Nephron progenitor cell (in vitro differentiated cells): ENCODE measurements around the gene DAP.
A peak's percentile ranks its signal among the peaks of the same experiment; 100 is the strongest.

ENCODE experiments used
- DNase-seq: peaks from one replicate; pipeline ENCODE4 v3.0.0; 2021
- H3K27ac Mint-ChIP-seq: 2 replicates; pipeline ENCODE4 v1.8.0; 2021; ENCODE audit warnings: mild to moderate bottlenecking, moderate library complexity, mixed read lengths
- H3K27me3 Mint-ChIP-seq: 2 replicates; pipeline ENCODE4 v1.8.0; 2021; ENCODE audit warnings: mild to moderate bottlenecking, low read depth, mixed read lengths; ENCODE audit not compliant: poor library complexity
- H3K36me3 Mint-ChIP-seq: 2 replicates; pipeline ENCODE4 v1.8.0; 2021; ENCODE audit warnings: low read depth, mixed read lengths
- H3K4me1 Mint-ChIP-seq: 2 replicates; pipeline ENCODE4 v1.8.0; 2021; ENCODE audit warnings: mixed read lengths
- H3K4me3 Mint-ChIP-seq: 2 replicates; pipeline ENCODE4 v1.8.0; 2021; ENCODE audit warnings: mild to moderate bottlenecking, moderate library complexity, mixed read lengths
- H3K9me3 Mint-ChIP-seq: 2 replicates; pipeline ENCODE4 v1.8.0; 2021; ENCODE audit warnings: mild to moderate bottlenecking, moderate library complexity, mixed read lengths
- TF ChIP-seq, protein P1 (sequence below): fragments of 200-600 bp; sonication (generic); IDR thresholded peaks from 2 replicates; pipeline ENCODE4 v1.5.0; 2021; ENCODE audit warnings: antibody characterized with exemption

The DAP gene

DNA sequence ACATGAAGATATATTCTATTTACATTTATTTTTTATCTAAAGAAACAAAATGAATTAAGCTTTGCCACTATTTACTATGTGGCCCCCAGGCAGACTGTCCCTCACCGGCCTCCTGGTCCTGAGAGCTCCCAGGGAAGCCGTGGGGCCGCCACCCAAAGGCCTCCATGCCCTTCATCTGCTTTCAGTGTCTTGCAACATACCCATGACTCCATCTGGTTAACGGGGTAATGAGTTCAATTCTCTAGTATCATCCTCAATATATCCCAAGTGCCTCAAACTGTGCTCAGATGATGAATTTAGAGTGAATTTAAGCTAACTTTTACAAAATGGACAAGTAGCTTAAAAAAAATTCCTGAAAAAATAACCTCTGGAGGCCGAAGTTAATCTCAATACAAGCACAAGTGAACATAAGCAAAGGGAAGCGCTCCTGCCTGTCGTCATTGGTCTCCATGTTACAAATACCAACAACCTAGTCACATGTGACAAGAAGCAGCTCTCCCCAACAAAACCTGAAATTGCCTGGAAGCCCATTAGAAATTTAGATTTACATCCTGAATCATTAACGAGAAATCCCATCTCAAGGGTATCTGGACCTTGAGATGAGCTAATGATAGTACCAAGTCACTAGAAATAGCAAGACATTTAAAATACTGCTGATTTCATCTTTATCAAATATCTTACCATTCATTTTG, 26.1 kb downstream of the DAP start:
- DNase-seq: no peak
- Mint-ChIP-seq H3K9me3 (peaks cover 21% of the 10 kb centered on the region), H3K27ac (peak overlapping the region; percentile 85), H3K27me3 (no peaks in the 10 kb centered on the region), H3K4me3 (no peak overlapping the region), H3K4me1 (peaks cover 41% of the 10 kb centered on the region), H3K36me3 (peaks cover 49% of the 10 kb centered on the region)
- TF ChIP-seq, protein P1, sequence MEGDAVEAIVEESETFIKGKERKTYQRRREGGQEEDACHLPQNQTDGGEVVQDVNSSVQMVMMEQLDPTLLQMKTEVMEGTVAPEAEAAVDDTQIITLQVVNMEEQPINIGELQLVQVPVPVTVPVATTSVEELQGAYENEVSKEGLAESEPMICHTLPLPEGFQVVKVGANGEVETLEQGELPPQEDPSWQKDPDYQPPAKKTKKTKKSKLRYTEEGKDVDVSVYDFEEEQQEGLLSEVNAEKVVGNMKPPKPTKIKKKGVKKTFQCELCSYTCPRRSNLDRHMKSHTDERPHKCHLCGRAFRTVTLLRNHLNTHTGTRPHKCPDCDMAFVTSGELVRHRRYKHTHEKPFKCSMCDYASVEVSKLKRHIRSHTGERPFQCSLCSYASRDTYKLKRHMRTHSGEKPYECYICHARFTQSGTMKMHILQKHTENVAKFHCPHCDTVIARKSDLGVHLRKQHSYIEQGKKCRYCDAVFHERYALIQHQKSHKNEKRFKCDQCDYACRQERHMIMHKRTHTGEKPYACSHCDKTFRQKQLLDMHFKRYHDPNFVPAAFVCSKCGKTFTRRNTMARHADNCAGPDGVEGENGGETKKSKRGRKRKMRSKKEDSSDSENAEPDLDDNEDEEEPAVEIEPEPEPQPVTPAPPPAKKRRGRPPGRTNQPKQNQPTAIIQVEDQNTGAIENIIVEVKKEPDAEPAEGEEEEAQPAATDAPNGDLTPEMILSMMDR: no peak

DNA sequence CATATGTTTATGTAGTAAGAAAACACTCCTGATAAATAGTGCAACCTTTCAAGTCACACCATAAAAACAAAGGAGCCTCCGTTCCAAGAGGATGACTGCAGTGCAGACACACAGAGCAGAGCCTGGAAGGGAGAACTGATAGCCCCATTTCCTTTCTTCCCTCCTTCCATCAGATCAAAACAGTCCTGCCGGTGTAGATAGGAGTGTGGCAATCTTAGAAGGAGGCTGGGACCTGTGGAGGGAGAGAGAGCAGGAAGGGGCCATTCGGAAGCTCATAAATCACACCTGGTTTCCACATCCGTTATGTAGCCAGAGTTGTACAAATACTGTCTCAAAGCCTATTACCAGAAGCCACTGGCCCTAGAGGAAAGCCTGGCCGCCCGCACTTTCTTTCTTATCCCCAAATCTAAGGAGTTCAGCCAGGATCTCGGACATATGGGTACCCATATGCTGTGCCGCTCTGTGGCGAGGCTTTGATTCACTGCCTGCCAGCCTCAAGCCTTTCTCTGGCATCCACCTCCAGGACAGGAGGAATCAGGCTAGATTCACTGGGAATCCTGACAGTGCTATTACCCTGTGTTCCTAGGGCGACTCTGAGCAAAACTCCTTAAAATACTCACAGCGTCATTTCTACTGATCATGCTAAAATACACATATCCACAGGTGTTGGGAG, 26.9 kb downstream of the DAP start:
- H3K4me3 Mint-ChIP-seq: peak overlapping the region; percentile 23
- peaks cover 49% of the 10 kb centered on the region for H3K4me1 Mint-ChIP-seq
- peaks cover 13% of the 10 kb centered on the region for H3K9me3 Mint-ChIP-seq
- peaks cover 49% of the 10 kb centered on the region for H3K36me3 Mint-ChIP-seq
- TF ChIP-seq, protein P1: no peak
- DNase-seq: peak; percentile 13
- peak overlapping the region; percentile 94 for H3K27ac Mint-ChIP-seq
- no peaks in the 10 kb centered on the region for H3K27me3 Mint-ChIP-seq

DNA sequence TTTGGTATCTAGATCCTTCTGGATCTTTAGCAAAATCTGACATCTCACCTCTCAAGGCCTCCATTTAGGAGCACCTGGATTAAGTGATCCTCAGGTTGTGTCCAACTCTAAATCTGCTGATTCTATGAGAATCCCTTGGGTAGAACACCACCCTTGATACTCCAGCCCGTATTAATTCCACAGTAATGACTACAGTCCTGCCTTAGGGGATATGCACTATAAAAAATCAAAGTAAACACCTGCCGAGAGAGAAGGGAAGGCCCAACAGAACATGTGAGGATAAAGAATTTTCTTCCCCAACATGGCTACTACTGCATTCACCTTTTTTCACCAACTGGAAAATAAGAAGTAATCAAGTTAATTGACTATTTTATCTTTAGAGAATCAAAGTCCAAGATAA, 27.6 kb downstream of the DAP start:
- TF ChIP-seq, protein P1: no peak
- Mint-ChIP-seq H3K27me3 (no peaks in the 10 kb centered on the region), H3K36me3 (peaks cover 47% of the 10 kb centered on the region), H3K27ac (peak overlapping the region; percentile 94), H3K9me3 (peaks cover 5% of the 10 kb centered on the region), H3K4me3 (no peak overlapping the region), H3K4me1 (peaks cover 51% of the 10 kb centered on the region)
- DNase-seq: no peak

DNA sequence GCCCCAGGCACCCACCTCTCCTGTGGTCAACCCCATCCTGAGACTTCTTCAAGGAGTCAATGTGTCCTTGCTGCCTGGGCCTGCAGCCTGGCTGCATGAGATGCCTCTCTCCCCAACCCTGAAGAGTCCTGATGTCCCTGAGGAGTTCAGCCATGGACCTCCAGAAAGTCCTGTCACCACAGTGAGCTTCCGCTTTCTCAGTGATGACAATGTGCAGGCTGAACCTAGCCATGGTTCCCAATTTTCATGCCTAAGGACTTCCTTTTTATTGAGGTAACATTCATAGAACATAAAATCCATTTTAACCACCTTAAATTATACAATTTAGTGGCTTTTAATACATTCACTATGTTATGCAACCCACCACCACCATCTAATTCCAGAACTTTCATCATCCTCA, 29.1 kb downstream of the DAP start:
- TF ChIP-seq, protein P1: no peak
- peaks cover 37% of the 10 kb centered on the region for H3K36me3 Mint-ChIP-seq
- no peak overlapping the region for H3K27ac Mint-ChIP-seq
- no peak for DNase-seq
- H3K27me3 Mint-ChIP-seq: no peaks in the 10 kb centered on the region
- H3K9me3 Mint-ChIP-seq: no peaks in the 10 kb centered on the region
- H3K4me3 Mint-ChIP-seq: no peak overlapping the region
- peaks cover 51% of the 10 kb centered on the region for H3K4me1 Mint-ChIP-seq

DNA sequence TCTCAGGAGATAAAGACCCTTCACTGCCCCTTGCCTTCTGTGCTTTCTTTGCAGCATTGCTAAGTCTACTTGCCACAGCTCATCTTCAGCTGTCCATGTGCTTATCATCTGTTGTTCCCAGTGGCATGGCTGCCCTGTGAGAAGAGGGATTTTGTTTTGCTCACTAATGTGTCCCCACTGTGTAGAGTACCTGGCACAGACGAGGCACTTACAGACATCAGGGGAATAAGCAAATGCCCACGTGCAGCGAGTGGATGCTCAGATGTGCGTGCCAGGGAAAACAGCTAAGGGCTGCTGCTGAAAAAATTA, 31.0 kb downstream of the DAP start:
- H3K27me3 Mint-ChIP-seq: no peaks in the 10 kb centered on the region
- H3K27ac Mint-ChIP-seq: peak overlapping the region; percentile 54
- H3K4me3 Mint-ChIP-seq: no peak overlapping the region
- H3K36me3 Mint-ChIP-seq: peaks cover 46% of the 10 kb centered on the region
- peaks cover 35% of the 10 kb centered on the region for H3K4me1 Mint-ChIP-seq
- DNase-seq: no peak
- TF ChIP-seq, protein P1: no peak
- no peaks in the 10 kb centered on the region for H3K9me3 Mint-ChIP-seq
